H1 (cell line): ENCODE data around the gene KCNH4. TPM values are rescaled to one million over a fixed set of nuclear protein-coding genes. Genes with fewer than 3 reads are reported as not detected.

Experiments
- CTCF ChIA-PET: fragments of 300-600 bp; sonication (Branson Sonifier 250); formaldehyde crosslinking; loops from one replicate; lab custom pipeline; 2021; ENCODE audit not compliant: partially characterized antibody; lab: Charles Lee
- POLR2A ChIA-PET: fragments of 300-600 bp; sonication (Branson Sonifier 250); formaldehyde crosslinking; loops from one replicate; lab custom pipeline; 2021; ENCODE audit warnings: inconsistent platforms; ENCODE audit not compliant: partially characterized antibody; lab: Charles Lee
- DNase-seq, 2 experiments: peaks; one replicate each; pipeline versions ENCODE4 v3.0.0 to v3.0.0-alpha.2; 2010 to 2022; ENCODE audit warnings: low spot score in 2 of 2, low read depth in 1 of 2, mixed read lengths in 1 of 2
- FAIRE-seq: peaks from 2 replicates; lab custom pipeline; 2011; peaks lifted over from hg19 to GRCh38; lab: Jason Lieb, UNC
- H2AFZ ChIP-seq: 2 replicates; pipeline ENCODE4 v1.8.1; 2012; ENCODE audit warnings: low read length, inconsistent platforms
- H2AK5ac ChIP-seq: 2 replicates; pipeline ENCODE4 v1.6.1; 2013; ENCODE audit warnings: low read depth, low read length
- H2BK120ac ChIP-seq: replicated peaks from 2 replicates; pipeline ENCODE3; 2013; ENCODE audit warnings: low read depth, low read length, inconsistent platforms
- H2BK12ac ChIP-seq: 2 replicates; pipeline ENCODE4 v1.6.1; 2013; ENCODE audit warnings: low read depth, low read length
- H2BK15ac ChIP-seq: 2 replicates; pipeline ENCODE4 v1.6.1; 2013; ENCODE audit warnings: low read length
- H2BK20ac ChIP-seq: 2 replicates; pipeline ENCODE4 v1.6.1; 2013; ENCODE audit warnings: low read length
- H2BK5ac ChIP-seq: 2 replicates; pipeline ENCODE4 v1.6.1; 2013; ENCODE audit warnings: low read depth, low read length
- H3K14ac ChIP-seq: 2 replicates; pipeline ENCODE4 v1.6.1; 2013; ENCODE audit warnings: inconsistent platforms; ENCODE audit not compliant: insufficient read length
- H3K18ac ChIP-seq: 2 replicates; pipeline ENCODE4 v1.6.1; 2013; ENCODE audit warnings: low read length; ENCODE audit errors: extremely low read depth
- H3K23ac ChIP-seq: 2 replicates; pipeline ENCODE4 v1.6.1; 2013; ENCODE audit warnings: inconsistent platforms; ENCODE audit not compliant: insufficient read length
- H3K23me2 ChIP-seq: 2 replicates; pipeline ENCODE4 v1.6.1; 2013; ENCODE audit warnings: low read depth, low read length
- H3K27ac ChIP-seq: 2 replicates; pipeline ENCODE4 v1.6.1; 2011; ENCODE audit warnings: low read depth, low read length, inconsistent platforms
- H3K27me3 ChIP-seq, 4 experiments: replicated peaks in 1 of 4; 1 replicate in 1 of 4; 2 replicates in 3 of 4; pipeline versions ENCODE4 v1.6.1 to v1.8.1; 2011 to 2013; ENCODE audit warnings: low read length in 3 of 4, mild to moderate bottlenecking in 3 of 4, inconsistent platforms in 2 of 4, mixed read lengths in 2 of 4, moderate library complexity in 1 of 4; ENCODE audit not compliant: control insufficient read depth in 3 of 4, insufficient read depth in 3 of 4; ENCODE audit errors: extremely low read depth in 1 of 4
- H3K36me3 ChIP-seq, 4 experiments: 2 replicates each; pipeline versions ENCODE4 v1.6.1 to v1.8.1; 2011 to 2013; ENCODE audit warnings: mild to moderate bottlenecking in 4 of 4, low read length in 3 of 4, moderate library complexity in 2 of 4, control low read depth in 1 of 4, inconsistent platforms in 1 of 4; ENCODE audit not compliant: insufficient read depth in 4 of 4, control insufficient read depth in 2 of 4
- H3K4ac ChIP-seq: replicated peaks from 2 replicates; pipeline ENCODE3; 2013; ENCODE audit warnings: low read length, low read depth, mixed read lengths, inconsistent platforms; ENCODE audit not compliant: insufficient read length
- H3K4me1 ChIP-seq, 4 experiments: replicated peaks in 1 of 4; 1 replicate in 1 of 4; 2 replicates in 3 of 4; pipeline versions ENCODE4 v1.6.1 to v1.8.1; 2011 to 2013; ENCODE audit warnings: low read length in 3 of 4, inconsistent platforms in 2 of 4, mixed read lengths in 1 of 4; ENCODE audit not compliant: insufficient read depth in 4 of 4, control insufficient read depth in 3 of 4
- H3K4me2 ChIP-seq, 2 experiments: 2 replicates each; pipeline versions ENCODE4 v1.6.1 to v1.8.1; 2011 to 2013; ENCODE audit warnings: low read depth in 2 of 2, low read length in 2 of 2, control low read depth in 1 of 2, inconsistent platforms in 1 of 2, mild to moderate bottlenecking in 1 of 2; ENCODE audit not compliant: insufficient read depth in 1 of 2
- H3K4me3 ChIP-seq, 4 experiments: fragments of 200-600, 300-600 bp in 1 of 4; sonication (generic), shearing (Covaris generic), sonication (Bioruptor Twin) in 1 of 4; 2 replicates each; pipeline versions ENCODE4 v1.5.1 to v1.8.1; 2011 to 2016; ENCODE audit warnings: low read length in 4 of 4, low read depth in 3 of 4, control low read depth in 2 of 4, inconsistent platforms in 2 of 4, mild to moderate bottlenecking in 2 of 4, mixed read lengths in 1 of 4, moderate library complexity in 1 of 4; ENCODE audit not compliant: insufficient read depth in 2 of 4; ENCODE audit errors: extremely low read depth in 1 of 4
- H3K56ac ChIP-seq: replicated peaks from 2 replicates; pipeline ENCODE3; 2013; ENCODE audit warnings: low read depth, mild to moderate bottlenecking, mixed read lengths, low read length, inconsistent platforms; ENCODE audit not compliant: insufficient read length
- H3K79me1 ChIP-seq: 2 replicates; pipeline ENCODE4 v1.6.1; 2013; ENCODE audit warnings: low read depth, low read length, control low read depth
- H3K79me2 ChIP-seq, 2 experiments: 2 replicates each; pipeline versions ENCODE4 v1.6.1 to v1.8.1; 2012 to 2013; ENCODE audit warnings: low read length in 2 of 2, mild to moderate bottlenecking in 2 of 2, inconsistent platforms in 1 of 2; ENCODE audit not compliant: insufficient read depth in 2 of 2, control insufficient read depth in 1 of 2
- H3K9ac ChIP-seq, 4 experiments: replicated peaks in 1 of 4; 1 replicate in 1 of 4; 2 replicates in 3 of 4; pipeline versions ENCODE4 v1.6.1 to v1.8.1; 2011 to 2013; ENCODE audit warnings: low read depth in 3 of 4, low read length in 3 of 4, control low read depth in 2 of 4, mild to moderate bottlenecking in 2 of 4, moderate library complexity in 2 of 4, inconsistent platforms in 1 of 4; ENCODE audit errors: extremely low read depth in 1 of 4
- H3K9me3 ChIP-seq, 2 experiments: 2 replicates each; pipeline versions ENCODE4 v1.6.1 to v1.8.1; 2012 to 2013; ENCODE audit warnings: mild to moderate bottlenecking in 2 of 2, moderate library complexity in 2 of 2, control low read depth in 1 of 2, inconsistent platforms in 1 of 2, low read depth in 1 of 2, low read length in 1 of 2, mixed read lengths in 1 of 2; ENCODE audit not compliant: insufficient read depth in 2 of 2
- H4K20me1 ChIP-seq, 2 experiments: replicated peaks in 1 of 2; 2 replicates each; pipeline versions ENCODE3 to v1.8.1; 2011 to 2013; ENCODE audit warnings: inconsistent platforms in 2 of 2, low read length in 2 of 2, mild to moderate bottlenecking in 1 of 2; ENCODE audit not compliant: insufficient read depth in 2 of 2, control insufficient read depth in 1 of 2
- H4K5ac ChIP-seq: 2 replicates; pipeline ENCODE4 v1.6.1; 2013; ENCODE audit warnings: low read length, low read depth, mixed read lengths, inconsistent platforms; ENCODE audit not compliant: insufficient read length
- H4K8ac ChIP-seq: 2 replicates; pipeline ENCODE4 v1.8.0; 2013; ENCODE audit warnings: mild to moderate bottlenecking, moderate library complexity, low read length, inconsistent platforms; ENCODE audit not compliant: insufficient read depth; ENCODE audit errors: extremely low read depth
- H4K91ac ChIP-seq: replicated peaks from 2 replicates; pipeline ENCODE3; 2013; ENCODE audit warnings: low read length, mixed read lengths, inconsistent platforms; ENCODE audit not compliant: insufficient read length
- NRF1 ChIP-seq: IDR thresholded peaks from 2 replicates; pipeline ENCODE4 v1.6.1; 2011; ENCODE audit warnings: mild to moderate bottlenecking, low read depth, low read length, improper control_type of control experiment
- SP2 ChIP-seq: IDR thresholded peaks from 2 replicates; pipeline ENCODE4 v1.6.1; 2012; ENCODE audit warnings: mild to moderate bottlenecking, low read length, inconsistent platforms
- TBP ChIP-seq: IDR thresholded peaks from 2 replicates; pipeline ENCODE4 v1.6.1; 2011; ENCODE audit warnings: low read depth, low read length, improper control_type of control experiment
- YY1 ChIP-seq: IDR thresholded peaks from 2 replicates; pipeline ENCODE4 v1.6.1; 2011; ENCODE audit warnings: low read depth, mild to moderate bottlenecking, low read length
- WGBS, 2 experiments: shearing (Covaris generic) in 1 of 2; methylation state at CpG; one replicate each; pipeline versions ENCODE4 v1.1.6 to v1.1.7; 2013 to 2015; ENCODE audit warnings: low lambda C conversion rate in 2 of 2, mixed read lengths in 2 of 2, inconsistent platforms in 1 of 2, low coverage in 1 of 2, missing lambda C conversion rate in 1 of 2; ENCODE audit not compliant: insufficient replicate concordance in 2 of 2, insufficient coverage in 1 of 2, insufficient read length in 1 of 2; ENCODE audit errors: extremely low coverage in 1 of 2, missing lambda C conversion rate in 1 of 2; 5-methylcytosine and 5-hydroxymethylcytosine counted together
- polyA plus RNA-seq, 7 experiments: library from polyadenylated mRNA; depleted of rRNA in 3 of 7; stranded (reverse) in 5 of 7; unstranded in 2 of 7; fragments of >200 nt in 5 of 7; fragments of 200-250 nt in 2 of 7; gene quantifications; 1 replicate in 5 of 7; 2 replicates in 1 of 7; 4 replicates in 1 of 7; pipeline versions ENCODE4 v1.2.1 to v1.2.3, GENCODE V29; 2011 to 2013; ENCODE audit warnings: missing spikeins in 2 of 7, mixed read lengths in 2 of 7
- total RNA-seq: library from RNA; stranded (reverse); fragmentation: NEBNext Ultra II Directional; extraction: Animal tissue kit (Norgen Biotek cat#: 25700); gene quantifications from 2 replicates; pipeline ENCODE4 v1.2.1, GENCODE V29; 2021
- TF ChIP-seq, protein P1 (sequence below): IDR thresholded peaks from 2 replicates; pipeline ENCODE4 v1.6.1; 2012; ENCODE audit warnings: low read length, inconsistent platforms
- TF ChIP-seq, protein P2 (sequence below), 3 experiments: IDR thresholded peaks; 1 replicate in 2 of 3; 2 replicates in 1 of 3; pipeline versions ENCODE4 v1.5.1 to v1.6.1; 2011; ENCODE audit warnings: low read length in 3 of 3, mild to moderate bottlenecking in 3 of 3, inconsistent platforms in 2 of 3, low read depth in 1 of 3, moderate library complexity in 1 of 3; ENCODE audit not compliant: insufficient read depth in 1 of 3; ENCODE audit errors: control extremely low read depth in 1 of 3

KCNH4 gene
- total and polyA plus RNA-seq, 2 of the 8 experiments (the other 6 are each of a cell fraction or from before 2014, with no cell fraction given) = 0.44 to 0.47 TPM

DNA sequence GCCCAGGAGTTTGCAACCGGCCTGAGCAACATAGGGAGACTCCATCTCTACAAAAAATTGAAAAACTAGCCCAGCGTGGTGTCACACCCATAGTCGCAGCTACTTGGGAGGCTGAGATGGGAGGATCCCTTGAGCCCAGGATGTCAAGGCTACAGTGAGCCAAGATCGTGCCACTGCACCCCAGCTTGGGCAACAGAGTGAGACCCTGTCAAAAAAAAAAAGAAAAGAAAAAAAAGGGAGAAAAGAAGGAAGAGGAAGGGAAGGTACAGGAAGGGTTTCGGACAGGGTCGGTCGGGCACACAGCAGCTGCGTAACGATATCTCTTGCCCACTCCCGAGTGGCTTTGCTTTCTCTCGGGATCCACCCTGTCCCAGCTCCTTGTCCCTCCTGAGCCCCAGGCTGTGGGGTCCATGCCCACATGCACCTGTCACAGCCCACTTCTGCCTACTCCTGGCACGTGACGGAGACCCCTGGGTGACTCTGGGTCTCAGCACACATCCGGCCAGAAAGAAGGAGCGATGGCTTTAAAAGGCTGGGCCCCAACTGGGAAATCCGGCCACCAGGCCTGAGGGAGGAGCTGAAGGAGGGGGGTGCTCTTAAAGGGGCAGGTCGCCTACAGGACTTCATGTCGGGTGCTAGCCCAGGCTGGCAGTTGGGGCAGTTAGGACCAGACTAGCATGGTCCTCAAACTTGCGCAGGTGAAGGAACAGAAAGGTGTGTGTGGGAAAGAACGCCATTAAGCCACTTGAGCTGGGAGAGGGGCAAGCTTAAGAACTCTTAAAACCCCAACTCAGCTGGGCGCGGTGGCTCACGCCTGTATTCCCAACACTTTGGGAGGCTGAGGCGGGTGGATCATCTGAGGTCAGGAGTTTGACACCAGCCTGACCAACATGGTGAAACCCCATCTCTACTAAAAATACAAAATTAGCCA lies 13.3 kb upstream of the KCNH4 start, which contains the start of gene GHDC:
GHDC (minus strand) TSS at position 526 of the 931 bp plus-strand sequence. CDS start 913 bp downstream, outside the sequence.
- Histone ChIP-seq H4K8ac (peak within 1 kb of the TSS; percentile 65; the same call in 1 of the 2 replicates), H3K79me2 (no peaks in the 10 kb centered on the region), H3K4ac (peak within 1 kb of the TSS; percentile 55), H3K23ac (no peak within 1 kb of the TSS), H2AK5ac (no peak within 1 kb of the TSS), H3K27me3 (no peaks in the 10 kb centered on the region), H3K9ac (no peak within 1 kb of the TSS), H3K4me1 (peaks cover 0 to 4% (median 3%) of the 10 kb centered on the region in 4 experiments; a peak in 5 of 7 replicates), H3K79me1 (no peaks in the 10 kb centered on the region), H4K20me1 (peaks cover 0 to 1% of the 10 kb centered on the region in 2 experiments), H3K56ac (no peak within 1 kb of the TSS), H3K18ac (peak within 1 kb of the TSS; percentile 52; the same call in 1 of the 2 replicates), H2BK20ac (0 out of 2 replicates have a peak within 1 kb of the TSS, but pooled peaks have one; percentile 18), H3K4me2 (peak within 1 kb of the TSS; percentile 58 to 62), H2BK120ac (no peak within 1 kb of the TSS), H2BK5ac (peak within 1 kb of the TSS; percentile 74; the same call in 1 of the 2 replicates), H2AFZ (peak within 1 kb of the TSS; percentile 96), H3K36me3 (no peaks in the 10 kb centered on the region), H3K9me3 (no peaks in the 10 kb centered on the region), H3K27ac (no peak within 1 kb of the TSS), H4K5ac (peak within 1 kb of the TSS; percentile 57), H2BK15ac (0 out of 2 replicates have a peak within 1 kb of the TSS, but pooled peaks have one; percentile 63), H3K14ac (no peak within 1 kb of the TSS), H4K91ac (peak within 1 kb of the TSS; percentile 17), H3K4me3 (peak within 1 kb of the TSS in 3 of 4 experiments; percentile 16 to 52 (median 19); a peak in 5 of 8 replicates), H3K23me2 (no peaks in the 10 kb centered on the region), H2BK12ac (peak within 1 kb of the TSS; percentile 13; the same call in 1 of the 2 replicates)
- WGBS, 2 experiments = 71% methylated on average over 23 of the region's 24 CpGs; no CpG with 5 or more reads in 1 of the 2 experiments
- POLR2A ChIA-PET = interaction anchor here (0.6 to 2.5 kb wide), 4 partner anchors 10 to 116 kb away, joined by 3 to 7 read pairs (median 4); partner anchors contain the start of gene STAT5A
- FAIRE-seq = peak; percentile 32
- peak in 1 of 2 experiments; percentile 74 for DNase-seq
- CTCF ChIA-PET = interaction anchor here (0.6 to 7.4 kb wide), 18 partner anchors 8 to 294 kb away, joined by 3 to 34 read pairs (median 4); partner anchors contain the start of genes HSPB9 and KAT2A
- TF ChIP-seq YY1 (no peak), SP2 (no peak), NRF1 (no peak), TBP (0 out of 2 replicates have a peak, but pooled peaks have one; percentile 35)
- TF ChIP-seq, protein P1, sequence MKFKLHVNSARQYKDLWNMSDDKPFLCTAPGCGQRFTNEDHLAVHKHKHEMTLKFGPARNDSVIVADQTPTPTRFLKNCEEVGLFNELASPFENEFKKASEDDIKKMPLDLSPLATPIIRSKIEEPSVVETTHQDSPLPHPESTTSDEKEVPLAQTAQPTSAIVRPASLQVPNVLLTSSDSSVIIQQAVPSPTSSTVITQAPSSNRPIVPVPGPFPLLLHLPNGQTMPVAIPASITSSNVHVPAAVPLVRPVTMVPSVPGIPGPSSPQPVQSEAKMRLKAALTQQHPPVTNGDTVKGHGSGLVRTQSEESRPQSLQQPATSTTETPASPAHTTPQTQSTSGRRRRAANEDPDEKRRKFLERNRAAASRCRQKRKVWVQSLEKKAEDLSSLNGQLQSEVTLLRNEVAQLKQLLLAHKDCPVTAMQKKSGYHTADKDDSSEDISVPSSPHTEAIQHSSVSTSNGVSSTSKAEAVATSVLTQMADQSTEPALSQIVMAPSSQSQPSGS = no peak
- TF ChIP-seq, protein P2, sequence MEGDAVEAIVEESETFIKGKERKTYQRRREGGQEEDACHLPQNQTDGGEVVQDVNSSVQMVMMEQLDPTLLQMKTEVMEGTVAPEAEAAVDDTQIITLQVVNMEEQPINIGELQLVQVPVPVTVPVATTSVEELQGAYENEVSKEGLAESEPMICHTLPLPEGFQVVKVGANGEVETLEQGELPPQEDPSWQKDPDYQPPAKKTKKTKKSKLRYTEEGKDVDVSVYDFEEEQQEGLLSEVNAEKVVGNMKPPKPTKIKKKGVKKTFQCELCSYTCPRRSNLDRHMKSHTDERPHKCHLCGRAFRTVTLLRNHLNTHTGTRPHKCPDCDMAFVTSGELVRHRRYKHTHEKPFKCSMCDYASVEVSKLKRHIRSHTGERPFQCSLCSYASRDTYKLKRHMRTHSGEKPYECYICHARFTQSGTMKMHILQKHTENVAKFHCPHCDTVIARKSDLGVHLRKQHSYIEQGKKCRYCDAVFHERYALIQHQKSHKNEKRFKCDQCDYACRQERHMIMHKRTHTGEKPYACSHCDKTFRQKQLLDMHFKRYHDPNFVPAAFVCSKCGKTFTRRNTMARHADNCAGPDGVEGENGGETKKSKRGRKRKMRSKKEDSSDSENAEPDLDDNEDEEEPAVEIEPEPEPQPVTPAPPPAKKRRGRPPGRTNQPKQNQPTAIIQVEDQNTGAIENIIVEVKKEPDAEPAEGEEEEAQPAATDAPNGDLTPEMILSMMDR (IDR thresholded peaks at IDR 0.05; ENCODE audit: control extremely low read depth in 1 of 3, insufficient read depth in 1 of 3, low read depth in 1 of 3, low read length in 3 of 3) = no peak
